Measurements from ENCODE around the gene EPB41L3.

The EPB41L3 gene

DNA sequence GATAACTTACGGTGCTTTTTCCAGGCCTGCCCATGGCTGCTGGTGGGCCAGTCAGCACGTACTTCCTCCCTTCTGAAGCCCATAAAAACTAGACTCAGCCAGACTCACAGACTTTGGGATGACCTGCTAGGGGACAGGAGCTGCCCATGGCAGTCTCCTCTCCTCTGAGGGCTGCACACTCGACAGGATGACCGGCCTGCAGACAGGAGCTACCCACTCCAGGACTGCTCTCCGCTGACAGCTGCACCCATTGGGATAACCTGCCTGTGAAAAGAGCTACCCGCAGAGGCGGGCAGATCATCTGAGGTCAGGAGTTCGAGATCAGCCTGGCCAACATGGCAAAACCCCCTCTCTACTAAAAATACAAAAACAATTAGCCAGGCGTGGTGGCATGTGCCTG lies 75.4 kb downstream of the EPB41L3 start:
- Histone ChIP-seq H3K27ac (ENCODE audit: low read depth, low read length, severe bottlenecking) (no peak overlapping the region), H3K9me3 (ENCODE audit: control insufficient read depth, low read length) (no peaks in the 10 kb centered on the region), H3K4me3 (ENCODE audit: extremely low read depth, insufficient read depth, low read length, poor library complexity, severe bottlenecking) (no peak overlapping the region), H3K4me1 (ENCODE audit: control insufficient read depth, insufficient read depth, low read length, poor library complexity, severe bottlenecking) (no peaks in the 10 kb centered on the region), H3K36me3 (ENCODE audit: control insufficient read depth, insufficient read depth, low read length) (no peaks in the 10 kb centered on the region)
- WGBS, 2 experiments (ENCODE audit: insufficient coverage in 2 of 2): 88 to 90% methylated on average over 6 to 7 of the region's 9 CpGs

DNA sequence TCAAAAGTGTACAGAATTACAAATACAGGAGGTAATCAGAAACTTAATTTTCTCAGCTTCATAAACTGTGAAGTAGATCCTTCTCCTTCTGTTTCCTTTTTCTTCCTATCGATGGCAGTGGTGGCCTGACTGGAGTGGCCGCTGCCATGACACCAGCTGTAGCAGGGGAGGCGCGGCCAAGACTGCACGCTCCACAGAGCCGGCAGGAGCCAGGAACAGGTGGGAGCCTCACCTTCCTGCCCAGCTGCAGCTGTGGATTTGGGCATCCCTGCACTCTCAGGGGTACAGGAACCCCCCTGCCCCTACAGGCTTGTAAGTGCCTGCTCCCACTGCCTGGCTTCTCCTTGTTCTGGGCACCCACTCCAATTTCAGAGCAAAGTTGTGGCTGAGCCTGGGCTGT lies 76.1 kb downstream of the EPB41L3 start:
- H3K4me3 ChIP-seq (ENCODE audit: extremely low read depth, insufficient read depth, low read length, poor library complexity, severe bottlenecking): no peak overlapping the region
- H3K4me1 ChIP-seq (ENCODE audit: control insufficient read depth, insufficient read depth, low read length, poor library complexity, severe bottlenecking): no peaks in the 10 kb centered on the region
- 74 to 93% methylated on average over 5 of the region's 6 CpGs for WGBS, 2 experiments (ENCODE audit: insufficient coverage in 2 of 2)
- no peak overlapping the region for H3K27ac ChIP-seq (ENCODE audit: low read depth, low read length, severe bottlenecking)
- no peaks in the 10 kb centered on the region for H3K36me3 ChIP-seq (ENCODE audit: control insufficient read depth, insufficient read depth, low read length)
- H3K9me3 ChIP-seq (ENCODE audit: control insufficient read depth, low read length): no peaks in the 10 kb centered on the region

DNA sequence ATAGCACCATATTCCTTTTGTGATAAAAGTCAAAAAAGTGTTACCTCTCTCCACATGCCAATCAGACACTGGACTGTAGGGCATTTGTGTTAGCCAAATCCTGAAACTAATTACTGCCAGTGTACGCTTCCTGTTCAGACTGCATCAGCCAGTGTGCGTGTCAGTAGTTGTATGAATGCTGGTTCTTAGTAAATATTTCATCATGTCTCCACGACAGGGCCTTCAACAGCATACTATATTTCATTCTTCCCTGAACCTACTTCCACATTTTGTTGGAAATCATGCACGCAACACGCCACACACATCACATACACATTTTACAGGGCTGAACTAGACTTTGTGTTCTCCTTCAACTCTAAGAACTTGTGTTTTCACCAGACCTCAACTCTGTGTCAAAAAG lies 77.5 kb downstream of the EPB41L3 start:
- peak overlapping the region; percentile 10 for H3K27ac ChIP-seq (ENCODE audit: low read depth, low read length, severe bottlenecking)
- no peaks in the 10 kb centered on the region for H3K9me3 ChIP-seq (ENCODE audit: control insufficient read depth, low read length)
- 84 to 100% methylated on average over 2 to 3 of the region's 5 CpGs for WGBS, 2 experiments (ENCODE audit: insufficient coverage in 2 of 2)
- H3K36me3 ChIP-seq (ENCODE audit: control insufficient read depth, insufficient read depth, low read length): no peaks in the 10 kb centered on the region
- peaks cover under 1% of the 10 kb centered on the region for H3K4me1 ChIP-seq (ENCODE audit: control insufficient read depth, insufficient read depth, low read length, poor library complexity, severe bottlenecking)
- H3K4me3 ChIP-seq (ENCODE audit: extremely low read depth, insufficient read depth, low read length, poor library complexity, severe bottlenecking): no peak overlapping the region

DNA sequence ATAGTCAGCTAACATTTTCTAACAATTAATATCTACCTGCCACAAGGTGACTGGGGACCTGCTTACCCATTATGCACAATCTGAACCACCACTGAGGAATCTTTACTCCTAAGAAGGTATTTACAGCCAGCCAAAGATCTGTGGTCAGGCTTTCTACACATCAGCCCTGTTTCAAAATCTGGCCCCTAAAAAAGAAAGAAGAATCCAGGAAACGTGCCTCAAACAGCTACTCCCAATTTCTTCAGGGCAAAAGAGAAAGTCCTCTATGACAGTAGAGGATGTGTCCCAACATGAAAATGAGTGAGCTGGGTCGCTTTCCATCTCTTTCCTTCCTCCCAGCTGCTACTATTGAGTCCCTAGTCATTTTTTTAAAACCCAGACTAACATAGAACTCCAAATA lies 79.5 kb downstream of the EPB41L3 start:
- WGBS, 2 experiments (ENCODE audit: insufficient coverage in 2 of 2): 80% methylated on average over 1 to 2 of the region's 2 CpGs
- H3K4me1 ChIP-seq (ENCODE audit: control insufficient read depth, insufficient read depth, low read length, poor library complexity, severe bottlenecking): peaks cover 9% of the 10 kb centered on the region

DNA sequence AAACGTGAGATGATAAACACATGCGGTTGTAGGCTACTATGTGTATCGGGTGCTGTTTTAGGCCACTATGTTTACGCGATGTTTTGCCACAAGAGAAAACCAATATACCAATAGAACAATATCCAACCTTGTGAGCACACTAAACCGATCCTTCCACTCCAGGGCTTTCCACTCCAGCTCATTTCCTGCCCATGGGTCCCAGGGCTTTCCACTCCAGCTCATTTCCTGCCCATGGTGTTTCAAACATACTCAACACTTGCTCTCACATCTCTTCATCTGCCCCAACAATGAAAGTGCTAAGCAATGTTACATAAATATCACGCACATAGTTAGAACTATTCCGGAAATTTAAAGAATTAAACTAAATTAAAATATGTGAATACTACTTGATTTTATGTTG lies 80.0 kb downstream of the EPB41L3 start:
- Histone ChIP-seq H3K4me1 (ENCODE audit: control insufficient read depth, insufficient read depth, low read length, poor library complexity, severe bottlenecking) (peaks cover 9% of the 10 kb centered on the region), H3K36me3 (ENCODE audit: control insufficient read depth, insufficient read depth, low read length) (no peaks in the 10 kb centered on the region), H3K27ac (ENCODE audit: low read depth, low read length, severe bottlenecking) (no peak overlapping the region), H3K4me3 (ENCODE audit: extremely low read depth, insufficient read depth, low read length, poor library complexity, severe bottlenecking) (no peak overlapping the region), H3K9me3 (ENCODE audit: control insufficient read depth, low read length) (no peaks in the 10 kb centered on the region)
- 93 to 97% methylated on average over 6 of the region's 8 CpGs for WGBS, 2 experiments (ENCODE audit: insufficient coverage in 2 of 2)

More for the DNA sequence above, 79.5 kb downstream of the EPB41L3 start:
- no peak overlapping the region for H3K4me3 ChIP-seq (ENCODE audit: extremely low read depth, insufficient read depth, low read length, poor library complexity, severe bottlenecking)
- no peaks in the 10 kb centered on the region for H3K36me3 ChIP-seq (ENCODE audit: control insufficient read depth, insufficient read depth, low read length)
- no peak overlapping the region for H3K27ac ChIP-seq (ENCODE audit: low read depth, low read length, severe bottlenecking)
- no peaks in the 10 kb centered on the region for H3K9me3 ChIP-seq (ENCODE audit: control insufficient read depth, low read length)

DNA sequence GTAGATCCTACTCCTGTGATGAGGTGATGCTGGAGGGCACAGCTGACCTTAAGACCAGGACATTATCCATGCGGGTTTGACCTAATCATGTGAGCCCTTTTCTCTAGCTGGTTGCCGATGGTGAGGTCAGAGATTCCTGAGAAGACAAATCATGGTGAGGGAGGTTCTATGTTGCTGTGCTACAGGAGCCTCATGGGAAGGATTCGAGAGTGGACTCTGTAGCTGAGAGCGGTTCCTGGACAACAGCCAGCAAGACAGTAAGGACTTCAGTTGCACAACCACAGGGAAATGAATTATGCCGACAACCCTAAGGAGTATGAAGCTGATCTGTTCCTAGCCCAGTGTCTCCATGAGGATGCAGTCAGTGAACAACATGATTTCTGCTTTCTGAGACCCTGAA lies 80.4 kb downstream of the EPB41L3 start:
- Histone ChIP-seq H3K4me3 (ENCODE audit: extremely low read depth, insufficient read depth, low read length, poor library complexity, severe bottlenecking) (no peak overlapping the region), H3K27ac (ENCODE audit: low read depth, low read length, severe bottlenecking) (no peak overlapping the region), H3K9me3 (ENCODE audit: control insufficient read depth, low read length) (no peaks in the 10 kb centered on the region), H3K36me3 (ENCODE audit: control insufficient read depth, insufficient read depth, low read length) (no peaks in the 10 kb centered on the region), H3K4me1 (ENCODE audit: control insufficient read depth, insufficient read depth, low read length, poor library complexity, severe bottlenecking) (peaks cover 9% of the 10 kb centered on the region)
- WGBS, 2 experiments (ENCODE audit: insufficient coverage in 2 of 2): 97 to 98% methylated on average over 5 of the region's 5 CpGs

DNA sequence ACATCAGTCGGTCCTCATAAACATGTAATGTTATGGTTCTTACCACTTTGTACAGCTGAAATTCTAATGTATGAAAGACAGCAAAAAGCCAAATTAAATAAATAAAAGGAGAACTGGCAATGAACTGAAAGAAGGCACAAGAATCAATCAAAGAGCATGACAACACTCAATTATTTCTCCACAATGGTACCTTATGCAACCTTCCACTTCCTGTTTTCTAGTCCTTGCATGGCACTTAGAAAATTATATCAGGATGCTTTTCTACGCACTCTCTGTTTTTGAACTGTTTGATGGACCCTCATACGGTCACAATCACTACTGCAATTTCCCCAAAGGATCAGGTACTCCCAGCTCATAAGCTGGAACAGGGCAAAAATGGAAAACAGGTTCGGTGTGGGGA lies 81.6 kb downstream of the EPB41L3 start:
- Histone ChIP-seq H3K4me1 (ENCODE audit: control insufficient read depth, insufficient read depth, low read length, poor library complexity, severe bottlenecking) (peaks cover 12% of the 10 kb centered on the region), H3K4me3 (ENCODE audit: extremely low read depth, insufficient read depth, low read length, poor library complexity, severe bottlenecking) (no peak overlapping the region), H3K36me3 (ENCODE audit: control insufficient read depth, insufficient read depth, low read length) (no peaks in the 10 kb centered on the region), H3K9me3 (ENCODE audit: control insufficient read depth, low read length) (no peaks in the 10 kb centered on the region), H3K27ac (ENCODE audit: low read depth, low read length, severe bottlenecking) (no peak overlapping the region)
- WGBS, 2 experiments (ENCODE audit: insufficient coverage in 2 of 2): 80% methylated on average over 1 of the region's 4 CpGs; no CpG with 5 or more reads in 1 of the 2 experiments

DNA sequence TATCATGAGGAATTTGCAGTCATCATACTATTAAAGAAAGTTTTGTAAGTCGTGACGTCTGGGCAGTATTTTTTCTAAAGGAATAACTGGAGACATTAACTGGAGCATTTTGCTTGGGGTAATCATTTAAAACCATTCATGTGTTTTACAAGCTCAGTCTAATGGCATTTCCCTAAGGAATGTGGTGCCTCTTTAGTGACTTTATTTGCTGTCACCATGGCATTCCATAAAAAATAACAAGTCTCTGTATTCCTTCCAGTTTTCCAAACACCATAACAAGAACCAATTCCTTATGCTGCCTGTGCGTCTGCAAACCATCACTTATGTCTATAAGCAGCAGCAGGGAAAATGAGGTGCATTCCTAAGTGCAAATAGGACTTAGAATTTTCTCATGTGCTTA lies 82.8 kb downstream of the EPB41L3 start:
- peaks cover 17% of the 10 kb centered on the region for H3K4me1 ChIP-seq (ENCODE audit: control insufficient read depth, insufficient read depth, low read length, poor library complexity, severe bottlenecking)
- peak overlapping the region; percentile 59 for H3K27ac ChIP-seq (ENCODE audit: low read depth, low read length, severe bottlenecking)
- H3K4me3 ChIP-seq (ENCODE audit: extremely low read depth, insufficient read depth, low read length, poor library complexity, severe bottlenecking): no peak overlapping the region
- no peaks in the 10 kb centered on the region for H3K36me3 ChIP-seq (ENCODE audit: control insufficient read depth, insufficient read depth, low read length)
- WGBS, 2 experiments (ENCODE audit: insufficient coverage in 2 of 2): 80 to 100% methylated on average over 1 to 3 of the region's 3 CpGs
- no peaks in the 10 kb centered on the region for H3K9me3 ChIP-seq (ENCODE audit: control insufficient read depth, low read length)

DNA sequence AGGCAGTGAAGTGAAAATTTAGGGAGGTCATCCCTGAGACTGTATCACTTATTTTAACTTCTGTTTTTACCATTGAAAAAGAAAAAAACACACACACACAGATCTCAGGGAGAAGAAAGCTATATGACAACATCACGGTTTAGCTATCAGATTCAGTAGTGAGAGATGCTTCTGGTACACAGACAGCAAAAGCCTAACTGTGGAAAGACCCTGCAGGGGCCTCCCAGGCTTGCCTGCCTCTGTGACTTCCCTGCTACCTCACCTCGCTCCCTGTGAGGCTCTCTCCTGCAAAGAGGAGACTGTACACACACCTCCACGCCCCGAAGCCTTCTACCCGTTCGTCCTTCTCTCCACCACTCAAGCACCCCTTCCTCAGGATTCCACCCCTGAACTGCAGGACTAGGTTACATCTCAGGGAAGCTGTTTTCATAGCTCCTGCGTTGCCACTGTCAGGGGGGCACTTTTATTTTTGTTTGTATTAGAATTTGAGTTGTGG lies 86.3 kb downstream of the EPB41L3 start:
- no peak overlapping the region for H3K4me3 ChIP-seq (ENCODE audit: extremely low read depth, insufficient read depth, low read length, poor library complexity, severe bottlenecking)
- H3K4me1 ChIP-seq (ENCODE audit: control insufficient read depth, insufficient read depth, low read length, poor library complexity, severe bottlenecking): peaks cover 17% of the 10 kb centered on the region
- 85 to 98% methylated on average over 4 of the region's 7 CpGs for WGBS, 2 experiments (ENCODE audit: insufficient coverage in 2 of 2)
- H3K9me3 ChIP-seq (ENCODE audit: control insufficient read depth, low read length): no peaks in the 10 kb centered on the region
- no peaks in the 10 kb centered on the region for H3K36me3 ChIP-seq (ENCODE audit: control insufficient read depth, insufficient read depth, low read length)
- H3K27ac ChIP-seq (ENCODE audit: low read depth, low read length, severe bottlenecking): no peak overlapping the region

DNA sequence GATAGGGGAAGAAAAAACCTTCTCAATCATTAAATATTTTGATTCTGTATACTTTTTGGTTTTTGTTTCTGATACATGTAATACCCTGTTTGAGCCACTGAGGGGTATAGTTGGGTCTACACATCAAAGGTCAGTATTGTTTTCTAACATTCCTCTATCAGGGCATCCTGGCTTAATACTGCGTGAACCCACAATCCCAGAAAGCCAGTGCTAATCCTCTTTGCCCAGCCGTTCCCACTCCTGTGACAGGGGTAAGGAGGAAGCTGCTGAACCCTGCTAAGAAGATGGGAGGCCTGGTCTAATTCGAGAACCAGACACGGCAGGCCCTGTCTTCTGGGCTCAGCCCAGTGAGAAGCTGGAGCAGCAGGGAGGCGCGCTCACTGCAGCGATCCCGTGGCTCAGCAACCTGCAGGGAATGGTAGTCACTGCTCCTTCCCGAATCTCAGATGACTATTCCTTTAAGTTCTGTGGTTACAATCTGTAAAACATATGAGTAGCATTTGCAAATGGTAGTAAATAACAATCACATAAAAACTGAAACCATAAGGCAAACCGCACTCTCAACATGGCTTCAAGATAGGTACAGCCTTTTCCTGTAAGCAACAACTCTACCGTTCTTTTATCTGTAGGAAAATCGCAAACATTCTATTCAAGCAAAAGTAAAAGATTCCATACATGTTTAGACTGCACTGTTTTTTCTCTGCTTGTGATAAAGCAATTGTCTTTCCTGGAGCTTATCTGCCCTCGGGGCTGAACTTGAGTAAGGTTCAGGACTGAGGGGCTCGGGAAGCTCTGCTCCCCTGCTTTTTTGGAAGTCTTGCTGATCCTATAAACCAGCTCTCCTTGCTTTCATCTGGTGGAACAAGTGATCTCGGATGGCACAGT lies 87.0 kb downstream of the EPB41L3 start:
- WGBS, 2 experiments (ENCODE audit: insufficient coverage in 2 of 2): 34 to 44% methylated on average over 4 to 13 of the region's 15 CpGs
- Histone ChIP-seq H3K36me3 (ENCODE audit: control insufficient read depth, insufficient read depth, low read length) (no peaks in the 10 kb centered on the region), H3K4me1 (ENCODE audit: control insufficient read depth, insufficient read depth, low read length, poor library complexity, severe bottlenecking) (peaks cover 17% of the 10 kb centered on the region), H3K4me3 (ENCODE audit: extremely low read depth, insufficient read depth, low read length, poor library complexity, severe bottlenecking) (no peak overlapping the region), H3K9me3 (ENCODE audit: control insufficient read depth, low read length) (no peaks in the 10 kb centered on the region), H3K27ac (ENCODE audit: low read depth, low read length, severe bottlenecking) (peak overlapping the region; percentile 34)

DNA sequence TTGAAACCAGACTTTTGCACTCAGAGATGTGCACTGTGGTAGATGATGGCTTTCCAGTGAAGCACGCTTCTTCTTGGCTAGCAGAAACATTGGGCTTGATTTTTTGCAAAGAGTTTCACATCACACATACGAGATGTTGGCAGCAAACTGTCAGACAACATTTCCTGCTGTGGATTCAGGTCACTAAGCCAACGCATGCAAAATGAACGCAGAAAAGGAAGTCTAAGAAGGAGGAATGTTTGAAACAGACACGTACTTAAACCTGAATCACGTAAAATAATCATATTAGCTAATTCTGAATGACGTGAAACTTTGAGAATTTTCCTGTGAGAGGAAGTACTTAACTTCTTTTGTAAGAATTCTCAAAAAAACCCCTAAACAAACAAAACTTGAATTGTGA lies 88.1 kb downstream of the EPB41L3 start:
- Histone ChIP-seq H3K36me3 (ENCODE audit: control insufficient read depth, insufficient read depth, low read length) (no peaks in the 10 kb centered on the region), H3K27ac (ENCODE audit: low read depth, low read length, severe bottlenecking) (no peak overlapping the region), H3K4me3 (ENCODE audit: extremely low read depth, insufficient read depth, low read length, poor library complexity, severe bottlenecking) (no peak overlapping the region), H3K9me3 (ENCODE audit: control insufficient read depth, low read length) (no peaks in the 10 kb centered on the region), H3K4me1 (ENCODE audit: control insufficient read depth, insufficient read depth, low read length, poor library complexity, severe bottlenecking) (peaks cover 11% of the 10 kb centered on the region)
- 88 to 92% methylated on average over 4 of the region's 7 CpGs for WGBS, 2 experiments (ENCODE audit: insufficient coverage in 2 of 2)

Data from mesodermal cell (in vitro differentiated cells).